Vagina (tissue), 2 donors: Measurements from ENCODE around the gene UBXN7.

Experiments used
- POLR2AphosphoS5 ChIP-seq, 2 donors: sonication (generic); formaldehyde crosslinking; IDR thresholded peaks; one replicate each; pipeline ENCODE4 v1.9.0; 2017; ENCODE audit warnings: antibody characterized with exemption in 2 of 2, mild to moderate bottlenecking in 2 of 2, low read depth in 1 of 2; ENCODE audit not compliant: insufficient read depth in 1 of 2
- TF ChIP-seq, protein P1 (sequence below), 3 experiments: fragments of 450-650 bp in 2 of 3; fragments of 200-600 bp in 1 of 3; sonication (generic) in 1 of 3; IDR thresholded peaks; one replicate each; pipeline ENCODE4 v1.5.1; 2017 to 2019; ENCODE audit warnings: antibody characterized with exemption in 3 of 3, mild to moderate bottlenecking in 2 of 3, moderate library complexity in 2 of 3

DNA sequence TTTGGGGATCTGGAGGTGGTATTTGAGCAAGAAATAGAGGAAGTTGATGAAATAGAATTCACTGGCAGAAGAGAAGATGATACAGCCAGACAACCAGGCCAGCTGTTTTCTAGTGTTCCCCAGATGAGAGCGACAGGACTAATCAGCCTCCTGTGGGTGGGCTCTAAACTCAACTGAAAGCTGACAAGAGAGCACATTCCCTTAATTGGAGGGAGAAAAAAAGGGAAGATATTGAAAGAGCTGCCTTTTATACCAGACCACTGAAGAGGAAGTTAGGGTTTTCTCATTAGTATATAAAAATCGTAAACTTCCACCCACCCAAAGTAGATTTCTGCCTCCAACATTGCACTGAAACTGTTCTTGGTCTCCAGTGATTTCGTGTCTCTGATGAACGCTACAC, 87.6 kb downstream of the UBXN7 start:
- TF ChIP-seq, protein P1, sequence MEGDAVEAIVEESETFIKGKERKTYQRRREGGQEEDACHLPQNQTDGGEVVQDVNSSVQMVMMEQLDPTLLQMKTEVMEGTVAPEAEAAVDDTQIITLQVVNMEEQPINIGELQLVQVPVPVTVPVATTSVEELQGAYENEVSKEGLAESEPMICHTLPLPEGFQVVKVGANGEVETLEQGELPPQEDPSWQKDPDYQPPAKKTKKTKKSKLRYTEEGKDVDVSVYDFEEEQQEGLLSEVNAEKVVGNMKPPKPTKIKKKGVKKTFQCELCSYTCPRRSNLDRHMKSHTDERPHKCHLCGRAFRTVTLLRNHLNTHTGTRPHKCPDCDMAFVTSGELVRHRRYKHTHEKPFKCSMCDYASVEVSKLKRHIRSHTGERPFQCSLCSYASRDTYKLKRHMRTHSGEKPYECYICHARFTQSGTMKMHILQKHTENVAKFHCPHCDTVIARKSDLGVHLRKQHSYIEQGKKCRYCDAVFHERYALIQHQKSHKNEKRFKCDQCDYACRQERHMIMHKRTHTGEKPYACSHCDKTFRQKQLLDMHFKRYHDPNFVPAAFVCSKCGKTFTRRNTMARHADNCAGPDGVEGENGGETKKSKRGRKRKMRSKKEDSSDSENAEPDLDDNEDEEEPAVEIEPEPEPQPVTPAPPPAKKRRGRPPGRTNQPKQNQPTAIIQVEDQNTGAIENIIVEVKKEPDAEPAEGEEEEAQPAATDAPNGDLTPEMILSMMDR (IDR thresholded peaks at IDR 0.05) = no peak
- TF ChIP-seq POLR2AphosphoS5 (IDR thresholded peaks at IDR 0.05; ENCODE audit: insufficient read depth in 1 of 2, low read depth in 1 of 2) = no peak
